Tibial nerve (tissue), 4 donors: Measurements from ENCODE around the gene SLIT3. TPM values are rescaled to one million over a fixed set of nuclear protein-coding genes. Genes with fewer than 3 reads are reported as not detected.

Experiments
- DNase-seq, 2 donors: peaks; one replicate each; pipeline ENCODE4 v3.0.0-alpha.2; 2019; ENCODE audit warnings: low spot score in 2 of 2
- H3K27ac ChIP-seq, 4 donors: fragments of 200-600 bp; sonication (generic) in 3 of 4; one replicate each; pipeline ENCODE4 v1.5.1; 2017 to 2019; ENCODE audit warnings: mild to moderate bottlenecking in 1 of 4
- H3K27me3 ChIP-seq, 2 donors: fragments of 200-600 bp; sonication (generic) in 1 of 2; one replicate each; pipeline versions ENCODE4 v1.5.1 to v1.6.0; 2017 to 2019
- H3K36me3 ChIP-seq, 3 donors: fragments of 200-600 bp; sonication (generic); one replicate each; pipeline ENCODE4 v1.5.1; 2018 to 2019
- H3K4me1 ChIP-seq, 4 donors: fragments of 200-600 bp; sonication (generic) in 3 of 4; one replicate each; pipeline ENCODE4 v1.5.1; 2017 to 2019
- H3K4me3 ChIP-seq, 4 donors: fragments of 200-600 bp; sonication (generic) in 3 of 4; one replicate each; pipeline ENCODE4 v1.5.1; 2017 to 2019; ENCODE audit warnings: mild to moderate bottlenecking in 1 of 4, moderate library complexity in 1 of 4
- H3K9me3 ChIP-seq, 4 donors: fragments of 200-600 bp; sonication (generic) in 3 of 4; one replicate each; pipeline ENCODE4 v1.5.1; 2017 to 2019
- EP300 ChIP-seq, 2 donors: sonication (generic); formaldehyde crosslinking; IDR thresholded peaks; one replicate each; pipeline ENCODE4 v1.6.1; 2017; ENCODE audit warnings: antibody characterized with exemption in 2 of 2, mild to moderate bottlenecking in 1 of 2
- POLR2A ChIP-seq, 2 donors: fragments of 450-650 bp; IDR thresholded peaks; one replicate each; pipeline ENCODE4 v1.6.1; 2017; ENCODE audit warnings: antibody characterized with exemption in 2 of 2, mild to moderate bottlenecking in 2 of 2, moderate library complexity in 2 of 2
- WGBS, 2 donors: methylation state at CpG; one replicate each; pipeline ENCODE4 v1.1.5; 2018; 5-methylcytosine and 5-hydroxymethylcytosine counted together
- total RNA-seq, 4 donors: library from RNA; depleted of rRNA; stranded (reverse); fragments of >200 nt; gene quantifications; one replicate each; pipeline ENCODE4 v1.1.0, GENCODE V29; 2016
- TF ChIP-seq, protein P1 (sequence below), 5 experiments: fragments of 200-600 bp in 3 of 5; fragments of 450-650 bp in 2 of 5; sonication (generic) in 3 of 5; IDR thresholded peaks; one replicate each; pipeline ENCODE4 v1.5.1; 2016 to 2019; ENCODE audit warnings: antibody characterized with exemption in 5 of 5, mild to moderate bottlenecking in 3 of 5, moderate library complexity in 2 of 5

The SLIT3 gene
- total RNA-seq, 4 donors from 2014 or later, result 16.6 to 39.0 (median 20.2) TPM

DNA sequence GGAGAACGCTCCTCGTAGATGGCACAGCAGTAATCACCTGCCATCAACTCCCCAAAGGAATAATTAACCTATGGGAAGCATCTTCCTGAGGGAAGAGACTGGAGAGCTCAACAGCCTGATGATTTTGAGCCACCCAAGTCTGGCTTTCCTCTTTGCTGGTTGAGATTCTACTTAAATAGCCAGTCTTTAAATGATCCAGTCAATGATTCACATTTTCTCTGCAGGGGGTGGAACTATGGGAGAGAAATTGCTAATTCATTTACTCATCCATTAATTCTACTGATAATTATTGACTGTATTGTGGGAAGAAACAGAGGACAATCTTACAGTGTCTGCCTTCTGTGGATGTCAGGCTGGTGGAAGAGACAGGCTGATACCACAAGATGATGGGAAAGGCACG is 366.8 kb downstream of the SLIT3 start:
- TF ChIP-seq POLR2A (IDR thresholded peaks at IDR 0.05), result no peak
- TF ChIP-seq EP300 (IDR thresholded peaks at IDR 0.05), result no peak
- TF ChIP-seq, protein P1, sequence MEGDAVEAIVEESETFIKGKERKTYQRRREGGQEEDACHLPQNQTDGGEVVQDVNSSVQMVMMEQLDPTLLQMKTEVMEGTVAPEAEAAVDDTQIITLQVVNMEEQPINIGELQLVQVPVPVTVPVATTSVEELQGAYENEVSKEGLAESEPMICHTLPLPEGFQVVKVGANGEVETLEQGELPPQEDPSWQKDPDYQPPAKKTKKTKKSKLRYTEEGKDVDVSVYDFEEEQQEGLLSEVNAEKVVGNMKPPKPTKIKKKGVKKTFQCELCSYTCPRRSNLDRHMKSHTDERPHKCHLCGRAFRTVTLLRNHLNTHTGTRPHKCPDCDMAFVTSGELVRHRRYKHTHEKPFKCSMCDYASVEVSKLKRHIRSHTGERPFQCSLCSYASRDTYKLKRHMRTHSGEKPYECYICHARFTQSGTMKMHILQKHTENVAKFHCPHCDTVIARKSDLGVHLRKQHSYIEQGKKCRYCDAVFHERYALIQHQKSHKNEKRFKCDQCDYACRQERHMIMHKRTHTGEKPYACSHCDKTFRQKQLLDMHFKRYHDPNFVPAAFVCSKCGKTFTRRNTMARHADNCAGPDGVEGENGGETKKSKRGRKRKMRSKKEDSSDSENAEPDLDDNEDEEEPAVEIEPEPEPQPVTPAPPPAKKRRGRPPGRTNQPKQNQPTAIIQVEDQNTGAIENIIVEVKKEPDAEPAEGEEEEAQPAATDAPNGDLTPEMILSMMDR (IDR thresholded peaks at IDR 0.05), result no peak
- Histone ChIP-seq H3K36me3 (no peaks in the 10 kb centered on the region), H3K4me3 (no peak overlapping the region), H3K27ac (no peak overlapping the region), H3K9me3 (no peaks in the 10 kb centered on the region), H3K4me1 (no peaks in the 10 kb centered on the region), H3K27me3 (no peaks in the 10 kb centered on the region)
- DNase-seq, result no peak
- 86 to 92% methylated on average over 3 of the region's 3 CpGs for WGBS, 2 donors

DNA sequence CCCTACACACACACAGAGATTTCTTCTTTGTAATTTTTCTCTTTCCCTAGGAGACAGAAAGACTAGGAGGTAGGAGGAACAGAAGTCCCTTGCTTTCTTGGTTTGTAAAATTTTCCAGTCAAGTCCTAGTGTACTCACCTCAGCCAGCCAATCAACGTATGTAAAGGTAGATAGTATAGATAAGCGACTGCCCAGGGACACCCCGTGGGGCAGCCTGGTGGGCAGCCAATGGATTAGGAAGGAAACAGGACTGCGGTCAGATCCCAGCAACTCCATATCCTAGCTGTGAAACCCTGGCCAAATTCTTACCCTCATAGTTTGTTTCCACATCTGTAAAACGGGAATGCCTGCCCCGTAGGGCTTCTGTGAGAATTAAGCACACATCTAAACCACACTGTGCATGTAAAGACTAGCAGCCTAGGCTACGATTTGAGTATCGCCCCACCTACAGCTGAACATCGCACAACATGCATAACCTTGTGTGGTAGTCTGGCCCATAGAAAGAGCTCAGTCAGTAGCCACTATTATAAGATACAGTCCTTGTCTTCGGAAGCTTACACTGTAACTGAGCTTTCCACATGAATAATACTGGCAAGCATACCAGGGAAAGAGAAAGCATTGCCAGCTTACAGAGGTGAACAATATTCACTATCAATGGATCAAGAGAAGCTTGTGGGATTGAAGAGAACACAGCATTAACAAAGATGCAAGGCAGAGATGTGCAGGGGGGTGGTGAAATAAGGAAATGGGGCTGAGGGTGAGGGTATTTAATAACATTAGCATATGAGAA is 368.3 kb downstream of the SLIT3 start:
- Histone ChIP-seq H3K27ac (no peak overlapping the region), H3K36me3 (no peaks in the 10 kb centered on the region), H3K4me3 (no peak overlapping the region), H3K9me3 (no peaks in the 10 kb centered on the region), H3K4me1 (no peaks in the 10 kb centered on the region), H3K27me3 (no peaks in the 10 kb centered on the region)
- 87 to 90% methylated on average over 10 of the region's 10 CpGs for WGBS, 2 donors
- TF ChIP-seq EP300 (IDR thresholded peaks at IDR 0.05) (no peak), POLR2A (IDR thresholded peaks at IDR 0.05) (no peak)
- no peak for DNase-seq

- 74 to 79% methylated on average over 8 of the region's 8 CpGs for WGBS, 2 donors
- Histone ChIP-seq H3K36me3 (no peaks in the 10 kb centered on the region), H3K4me1 (no peaks in the 10 kb centered on the region), H3K27ac (no peak overlapping the region), H3K4me3 (no peak overlapping the region), H3K27me3 (no peaks in the 10 kb centered on the region), H3K9me3 (no peaks in the 10 kb centered on the region)
- DNase-seq, result no peak
- TF ChIP-seq POLR2A (IDR thresholded peaks at IDR 0.05) (no peak), EP300 (IDR thresholded peaks at IDR 0.05) (peak in 1 of 2 donors; percentile 41)
Observed at GRCh38 chr5:168931638-168932345, 369.1 kb downstream of the SLIT3 start.

GRCh38 chr5:168929656-168930055 is 371.3 kb downstream of the SLIT3 start:
- no peaks in the 10 kb centered on the region for H3K9me3 ChIP-seq
- no peaks in the 10 kb centered on the region for H3K27me3 ChIP-seq
- 73 to 86% methylated on average over 7 of the region's 7 CpGs for WGBS, 2 donors
- H3K4me1 ChIP-seq, result no peaks in the 10 kb centered on the region
- no peak for DNase-seq
- H3K36me3 ChIP-seq, result no peaks in the 10 kb centered on the region
- TF ChIP-seq EP300 (IDR thresholded peaks at IDR 0.05), result no peak
- no peak for TF ChIP-seq POLR2A (IDR thresholded peaks at IDR 0.05)
- TF ChIP-seq, protein P1 (IDR thresholded peaks at IDR 0.05), result no peak
- H3K27ac ChIP-seq, result no peak overlapping the region
- H3K4me3 ChIP-seq, result no peak overlapping the region

DNA sequence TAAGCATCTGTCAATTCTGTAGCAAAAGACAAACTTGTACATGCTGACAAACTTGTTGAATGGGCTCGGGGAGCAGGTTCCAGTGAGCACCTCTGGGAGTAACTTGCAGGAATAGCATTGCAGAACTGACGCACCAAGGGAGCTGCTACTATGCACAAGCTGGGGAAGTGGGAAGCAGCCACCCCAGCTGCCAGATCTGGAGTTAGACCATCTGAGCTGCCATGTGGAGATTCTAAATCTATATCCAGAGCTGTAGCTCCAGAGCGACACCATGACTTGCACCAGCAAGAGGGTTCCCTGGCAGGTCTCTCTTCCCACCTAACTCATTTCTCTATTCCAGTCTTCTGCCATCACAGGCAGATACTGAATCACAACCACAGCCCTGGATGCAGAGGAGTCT is 375.8 kb downstream of the SLIT3 start:
- WGBS, 2 donors, result 82 to 90% methylated on average over 3 of the region's 3 CpGs
- no peaks in the 10 kb centered on the region for H3K27me3 ChIP-seq
- TF ChIP-seq, protein P1 (IDR thresholded peaks at IDR 0.05), result no peak
- TF ChIP-seq EP300 (IDR thresholded peaks at IDR 0.05), result no peak
- no peak for TF ChIP-seq POLR2A (IDR thresholded peaks at IDR 0.05)
- no peak for DNase-seq
- no peaks in the 10 kb centered on the region for H3K9me3 ChIP-seq
- no peak overlapping the region for H3K4me3 ChIP-seq
- H3K27ac ChIP-seq, result no peak overlapping the region
- no peaks in the 10 kb centered on the region for H3K4me1 ChIP-seq
- no peaks in the 10 kb centered on the region for H3K36me3 ChIP-seq
